ENCODE results near the gene ABRACL. TPM values are rescaled to one million over a fixed set of nuclear protein-coding genes. Genes with fewer than 3 reads are reported as not detected.
A peak's percentile ranks its signal among the peaks of the same experiment; 100 is the strongest.

The ABRACL gene
- total and polyA plus RNA-seq, 2 donors (not counting 1 experiment from before 2014, with no cell fraction given) = 19.7 to 49.8 TPM

DNA sequence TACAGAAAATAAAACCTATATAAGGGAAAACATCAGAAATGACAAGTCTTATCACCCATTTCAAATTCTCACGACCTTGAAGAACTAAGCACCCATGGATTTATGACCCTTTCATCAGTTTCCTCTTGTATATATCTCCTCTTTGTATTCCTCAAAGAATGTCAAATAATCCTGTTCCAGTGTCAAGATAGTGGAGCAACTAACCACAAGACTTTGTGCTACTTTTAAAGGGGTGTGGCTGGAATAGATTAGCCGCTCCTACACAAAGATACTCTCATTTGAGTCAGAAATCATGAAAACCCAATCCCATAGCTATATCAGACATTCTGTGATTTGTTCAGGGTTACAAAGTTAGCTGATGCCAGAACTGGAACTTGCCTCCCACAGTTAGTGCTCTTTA is 47.1 kb upstream of the ABRACL start:
- peaks cover 3% of the 10 kb centered on the region for H3K4me1 ChIP-seq (ENCODE audit: control insufficient read depth, extremely low read depth, insufficient read depth, low read length)

DNA sequence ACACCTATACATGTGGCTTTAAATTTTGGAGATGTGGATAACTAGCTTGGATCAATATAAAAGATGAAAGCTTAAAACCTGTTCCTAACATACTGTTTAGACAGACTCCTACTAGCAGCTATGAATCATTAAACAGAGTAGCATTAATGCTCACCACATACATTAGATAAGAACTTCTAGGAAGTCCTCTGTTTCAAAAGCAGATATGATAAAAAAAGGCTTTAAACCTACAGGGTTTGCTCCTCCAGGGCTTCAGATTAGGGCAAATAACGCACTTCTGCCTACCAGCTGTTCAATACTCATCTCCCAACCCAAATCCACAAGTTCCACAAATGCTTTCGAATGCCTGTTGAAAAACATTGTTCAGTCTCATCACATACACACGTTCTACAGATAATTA is 42.0 kb upstream of the ABRACL start:
- Histone ChIP-seq H3K9me3 (ENCODE audit: control insufficient read depth, insufficient read depth, low read depth, low read length) (no peaks in the 10 kb centered on the region), H2AFZ (ENCODE audit: low read length) (no peak overlapping the region), H3K79me2 (ENCODE audit: control insufficient read depth, insufficient read depth, low read length) (peaks cover 44% of the 10 kb centered on the region), H3K4me3 (replicated peaks in 1 of 4; ENCODE audit: control extremely low read depth in 1 of 4, insufficient read depth in 1 of 4, low read depth in 3 of 4, low read length in 4 of 4) (peak overlapping the region; percentile 83 to 93 (median 84)), H3K4me1 (ENCODE audit: control insufficient read depth, extremely low read depth, insufficient read depth, low read length) (peaks cover 5% of the 10 kb centered on the region), H3K27me3 (ENCODE audit: control insufficient read depth, insufficient read depth, low read length) (no peaks in the 10 kb centered on the region), H3K27ac (ENCODE audit: insufficient read depth, low read length) (peak overlapping the region; percentile 88), H4K20me1 (ENCODE audit: control insufficient read depth, extremely low read depth, insufficient read depth, low read length) (no peaks in the 10 kb centered on the region), H3K4me2 (ENCODE audit: extremely low read depth, insufficient read depth, low read length) (peak overlapping the region; percentile 90), H3K9ac (ENCODE audit: insufficient read depth, low read length) (peak overlapping the region; percentile 1), H3K36me3 (ENCODE audit: control insufficient read depth, insufficient read depth, low read length) (no peaks in the 10 kb centered on the region)
- TF ChIP-seq, protein P1, sequence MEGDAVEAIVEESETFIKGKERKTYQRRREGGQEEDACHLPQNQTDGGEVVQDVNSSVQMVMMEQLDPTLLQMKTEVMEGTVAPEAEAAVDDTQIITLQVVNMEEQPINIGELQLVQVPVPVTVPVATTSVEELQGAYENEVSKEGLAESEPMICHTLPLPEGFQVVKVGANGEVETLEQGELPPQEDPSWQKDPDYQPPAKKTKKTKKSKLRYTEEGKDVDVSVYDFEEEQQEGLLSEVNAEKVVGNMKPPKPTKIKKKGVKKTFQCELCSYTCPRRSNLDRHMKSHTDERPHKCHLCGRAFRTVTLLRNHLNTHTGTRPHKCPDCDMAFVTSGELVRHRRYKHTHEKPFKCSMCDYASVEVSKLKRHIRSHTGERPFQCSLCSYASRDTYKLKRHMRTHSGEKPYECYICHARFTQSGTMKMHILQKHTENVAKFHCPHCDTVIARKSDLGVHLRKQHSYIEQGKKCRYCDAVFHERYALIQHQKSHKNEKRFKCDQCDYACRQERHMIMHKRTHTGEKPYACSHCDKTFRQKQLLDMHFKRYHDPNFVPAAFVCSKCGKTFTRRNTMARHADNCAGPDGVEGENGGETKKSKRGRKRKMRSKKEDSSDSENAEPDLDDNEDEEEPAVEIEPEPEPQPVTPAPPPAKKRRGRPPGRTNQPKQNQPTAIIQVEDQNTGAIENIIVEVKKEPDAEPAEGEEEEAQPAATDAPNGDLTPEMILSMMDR (conservative IDR thresholded peaks at IDR 0.05 in 1 of 2, IDR thresholded peaks at IDR 0.05 in 1 of 2; ENCODE audit: low read depth in 1 of 2, low read length in 2 of 2) = no peak
- TF ChIP-seq EZH2 (IDR thresholded peaks at IDR 0.05; ENCODE audit: low read length, missing control alignments) = no peak
- peak in 1 of 2 donors; percentile 52 for DNase-seq (ENCODE audit: low read depth in 2 of 2)

More for the DNA sequence above, 47.1 kb upstream of the ABRACL start:
- no peak overlapping the region for H3K4me2 ChIP-seq (ENCODE audit: extremely low read depth, insufficient read depth, low read length)
- no peak for TF ChIP-seq EZH2 (IDR thresholded peaks at IDR 0.05; ENCODE audit: low read length, missing control alignments)
- TF ChIP-seq, protein P1 (conservative IDR thresholded peaks at IDR 0.05 in 1 of 2, IDR thresholded peaks at IDR 0.05 in 1 of 2; ENCODE audit: low read depth in 1 of 2, low read length in 2 of 2) = no peak
- peak in 1 of 2 donors; percentile 32 for DNase-seq (ENCODE audit: low read depth in 2 of 2)
- H3K27ac ChIP-seq (ENCODE audit: insufficient read depth, low read length) = no peak overlapping the region
- no peaks in the 10 kb centered on the region for H3K36me3 ChIP-seq (ENCODE audit: control insufficient read depth, insufficient read depth, low read length)
- H2AFZ ChIP-seq (ENCODE audit: low read length) = no peak overlapping the region
- H3K9me3 ChIP-seq (ENCODE audit: control insufficient read depth, insufficient read depth, low read depth, low read length) = no peaks in the 10 kb centered on the region
- H3K27me3 ChIP-seq (ENCODE audit: control insufficient read depth, insufficient read depth, low read length) = no peaks in the 10 kb centered on the region
- H3K9ac ChIP-seq (ENCODE audit: insufficient read depth, low read length) = no peak overlapping the region
- H3K4me3 ChIP-seq (replicated peaks in 1 of 4; ENCODE audit: control extremely low read depth in 1 of 4, insufficient read depth in 1 of 4, low read depth in 3 of 4, low read length in 4 of 4) = no peak overlapping the region
- H4K20me1 ChIP-seq (ENCODE audit: control insufficient read depth, extremely low read depth, insufficient read depth, low read length) = no peaks in the 10 kb centered on the region
- H3K79me2 ChIP-seq (ENCODE audit: control insufficient read depth, insufficient read depth, low read length) = peaks cover 51% of the 10 kb centered on the region

GRCh38 chr6:138987080-138987642 is 41.4 kb upstream of the ABRACL start:
- H3K4me3 ChIP-seq (replicated peaks in 1 of 4; ENCODE audit: control extremely low read depth in 1 of 4, insufficient read depth in 1 of 4, low read depth in 3 of 4, low read length in 4 of 4) = peak overlapping the region; percentile 83 to 93 (median 84)
- H3K36me3 ChIP-seq (ENCODE audit: control insufficient read depth, insufficient read depth, low read length) = no peaks in the 10 kb centered on the region
- peak overlapping the region; percentile 88 for H3K27ac ChIP-seq (ENCODE audit: insufficient read depth, low read length)
- H3K4me2 ChIP-seq (ENCODE audit: extremely low read depth, insufficient read depth, low read length) = peak overlapping the region; percentile 90
- no peak for TF ChIP-seq EZH2 (IDR thresholded peaks at IDR 0.05; ENCODE audit: low read length, missing control alignments)
- TF ChIP-seq, protein P1 (conservative IDR thresholded peaks at IDR 0.05 in 1 of 2, IDR thresholded peaks at IDR 0.05 in 1 of 2; ENCODE audit: low read depth in 1 of 2, low read length in 2 of 2) = no peak
- H3K9me3 ChIP-seq (ENCODE audit: control insufficient read depth, insufficient read depth, low read depth, low read length) = no peaks in the 10 kb centered on the region
- H3K4me1 ChIP-seq (ENCODE audit: control insufficient read depth, extremely low read depth, insufficient read depth, low read length) = peaks cover 5% of the 10 kb centered on the region
- peak overlapping the region; percentile 99 for H3K9ac ChIP-seq (ENCODE audit: insufficient read depth, low read length)
- peak in 1 of 2 donors; percentile 32 for DNase-seq (ENCODE audit: low read depth in 2 of 2)
- peak overlapping the region; percentile 91 for H2AFZ ChIP-seq (ENCODE audit: low read length)
- H4K20me1 ChIP-seq (ENCODE audit: control insufficient read depth, extremely low read depth, insufficient read depth, low read length) = no peaks in the 10 kb centered on the region
- H3K79me2 ChIP-seq (ENCODE audit: control insufficient read depth, insufficient read depth, low read length) = peaks cover 42% of the 10 kb centered on the region
- H3K27me3 ChIP-seq (ENCODE audit: control insufficient read depth, insufficient read depth, low read length) = no peaks in the 10 kb centered on the region
